T-helper 9 cell (primary cell): ENCODE results near the gene ZRSR2.

Source experiments
- DNase-seq: peaks from one replicate; pipeline ENCODE4 v3.0.0-alpha.2; 2020

Gene ZRSR2

DNA sequence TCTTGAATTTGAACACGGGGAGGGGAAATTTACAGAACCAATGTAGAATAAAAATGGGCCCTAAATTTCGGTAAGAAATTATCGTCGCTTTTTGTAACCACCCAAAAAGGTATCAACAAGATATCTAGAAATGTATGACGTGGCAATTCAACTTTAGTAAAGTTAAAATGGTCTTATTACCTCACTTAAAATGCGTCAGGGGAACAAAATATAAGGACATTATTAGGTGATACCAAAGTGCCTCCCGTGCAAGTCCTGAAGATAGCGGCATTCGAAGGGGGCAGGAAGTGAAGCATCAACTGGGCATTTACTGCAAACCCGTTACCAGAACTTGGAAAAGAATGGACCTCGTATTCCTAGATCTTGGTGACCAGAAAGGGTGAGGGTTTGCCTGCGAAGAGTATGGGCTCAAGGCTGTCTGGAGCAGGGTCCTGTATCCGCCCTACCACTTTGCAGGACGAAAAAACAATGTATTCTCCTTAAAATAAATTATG, 63.3 kb downstream of the ZRSR2 start:
- DNase-seq = no peak

DNA sequence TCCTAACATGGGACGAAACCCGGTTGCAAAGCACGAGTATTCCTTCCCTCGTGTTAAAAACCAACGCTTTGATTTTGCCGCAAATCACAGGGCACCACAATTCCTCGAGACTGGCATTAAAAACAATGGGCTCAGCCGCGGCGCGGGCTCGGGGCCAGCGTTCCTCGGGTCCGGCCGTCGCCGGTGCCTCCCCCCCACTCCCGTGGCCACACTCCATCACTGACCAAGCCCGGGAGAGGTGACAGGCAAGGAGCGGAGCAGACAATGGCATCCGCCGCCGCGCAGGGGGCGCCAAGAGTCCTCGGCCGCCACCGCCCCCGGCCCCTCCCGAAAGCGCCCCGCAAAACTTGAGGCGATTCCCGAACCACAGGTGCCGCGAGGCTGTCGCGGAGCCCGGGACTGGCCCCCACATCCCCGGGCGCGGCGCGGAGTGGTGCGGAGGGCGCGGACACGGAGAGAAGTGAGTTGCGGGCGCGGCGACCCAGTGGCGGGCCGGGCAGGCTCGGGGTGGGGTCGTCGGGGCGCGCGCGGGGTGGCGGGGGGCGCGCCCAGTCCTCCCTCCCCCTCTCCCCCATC, 63.9 kb downstream of the ZRSR2 start:
- peak; percentile 41 for DNase-seq

DNA sequence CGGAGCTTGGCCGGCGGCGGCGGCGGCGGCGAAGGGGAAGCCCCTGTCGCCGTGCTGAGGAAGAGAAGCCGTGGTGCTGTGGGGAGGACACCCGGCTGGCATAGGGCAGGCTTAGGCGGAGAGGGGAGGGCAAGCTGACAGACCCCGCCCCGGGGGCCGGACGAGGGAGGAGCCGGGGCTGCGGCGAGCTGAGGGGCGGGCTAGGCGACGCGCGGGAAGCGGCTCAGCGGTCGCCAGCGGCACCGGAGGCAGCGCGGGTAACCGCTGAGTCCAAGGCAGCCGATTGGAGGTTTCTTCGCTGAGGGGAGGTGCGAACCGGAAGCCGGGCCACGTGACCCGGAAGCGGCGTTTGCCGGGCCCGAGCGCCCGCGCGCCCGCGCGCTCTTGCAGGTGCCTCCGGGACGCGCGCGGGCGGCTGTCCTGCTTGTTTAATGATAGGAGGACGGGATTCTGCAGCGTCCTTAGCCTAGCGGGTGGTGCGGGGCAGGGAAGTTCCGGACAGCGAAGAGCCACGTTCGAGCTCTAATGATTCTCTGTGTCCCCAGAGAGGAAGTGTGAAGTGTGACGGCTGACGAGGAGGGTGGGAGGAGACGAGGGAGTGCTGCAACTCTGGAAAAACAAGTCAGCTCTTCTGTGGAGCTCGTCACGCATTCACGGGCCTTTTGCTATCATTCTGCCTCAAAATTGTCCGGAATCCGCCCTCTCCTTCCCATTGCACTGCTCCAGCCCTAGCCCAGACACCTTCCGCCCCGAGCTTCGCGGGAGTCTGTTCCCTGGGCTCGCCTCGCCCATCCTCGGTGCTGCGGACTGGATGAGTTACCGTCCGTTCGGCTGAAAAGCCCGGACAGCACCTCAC, 64.7 kb downstream of the ZRSR2 start, which contains the start of gene AP1S2:
TSS of gene AP1S2 (minus strand) at position 102 of the 856 bp plus-strand sequence. CDS start 2,289 bp downstream, outside the sequence.
- DNase-seq = peak; percentile 98

DNA sequence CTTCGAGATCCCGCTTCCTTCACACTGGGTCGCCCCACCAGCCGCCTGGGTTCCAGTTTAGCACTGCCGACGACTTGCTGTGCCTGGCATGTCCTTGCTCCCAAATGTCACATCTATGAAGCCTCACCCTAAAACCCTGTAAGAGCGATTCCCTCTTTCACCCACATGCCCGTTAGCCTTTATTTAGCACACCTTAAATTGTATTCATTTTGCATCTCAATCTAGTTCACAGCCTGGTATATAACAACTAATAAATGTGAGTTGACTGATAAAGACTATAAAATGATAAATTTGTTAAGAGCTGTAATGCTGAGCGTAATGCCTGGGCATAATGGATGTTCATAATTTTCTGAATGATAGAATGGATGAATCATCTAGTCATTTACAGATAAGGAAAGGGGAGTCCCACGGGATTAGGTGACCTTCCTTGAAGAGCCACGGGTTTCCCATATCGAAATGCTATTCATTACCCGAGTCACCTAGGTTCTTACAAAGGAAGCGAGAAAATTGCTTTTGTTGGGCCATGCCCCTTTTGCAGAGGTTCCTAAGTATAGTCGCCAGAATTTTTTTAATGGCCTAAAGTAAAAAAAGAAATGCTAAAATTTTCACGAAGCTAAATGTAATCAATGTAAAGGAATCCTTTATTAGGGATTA, 65.4 kb downstream of the ZRSR2 start:
- DNase-seq = no peak

DNA sequence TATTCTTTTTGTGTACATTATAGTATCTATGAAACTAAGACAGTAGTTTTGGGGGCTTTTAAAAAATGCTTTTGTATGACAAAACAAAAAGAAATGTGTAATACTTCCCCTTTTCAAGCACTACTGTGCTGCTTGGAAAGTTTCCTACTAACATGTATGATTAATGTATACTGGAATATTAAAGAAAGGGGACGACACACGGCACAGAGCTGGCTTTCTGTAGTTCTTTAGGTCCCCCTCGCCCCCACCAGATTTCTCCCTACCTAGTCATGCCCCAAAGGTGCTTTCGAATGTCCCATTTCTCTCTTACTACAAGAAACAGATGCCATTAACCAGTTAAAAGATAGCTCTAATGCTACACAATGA, 65.9 kb downstream of the ZRSR2 start:
- DNase-seq = no peak

DNA sequence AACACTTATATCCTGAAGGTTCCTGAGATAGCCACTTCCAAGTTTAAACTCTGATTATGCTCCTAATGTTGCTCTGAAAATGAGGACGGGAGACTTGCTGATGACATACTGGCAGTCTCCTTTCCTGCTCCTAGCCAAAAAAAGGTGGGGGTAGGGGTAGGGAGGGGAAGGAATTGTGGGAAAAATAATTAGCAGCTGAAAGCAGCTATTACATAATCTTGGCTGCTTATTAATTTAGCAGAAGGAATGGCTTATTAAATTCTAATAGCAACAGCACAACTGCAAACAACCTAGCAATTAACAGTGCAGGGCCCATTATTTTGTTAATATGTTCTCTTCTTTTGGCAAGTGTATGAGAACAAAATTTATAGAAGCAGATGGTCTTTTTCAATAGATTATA, 66.4 kb downstream of the ZRSR2 start:
- DNase-seq = no peak

DNA sequence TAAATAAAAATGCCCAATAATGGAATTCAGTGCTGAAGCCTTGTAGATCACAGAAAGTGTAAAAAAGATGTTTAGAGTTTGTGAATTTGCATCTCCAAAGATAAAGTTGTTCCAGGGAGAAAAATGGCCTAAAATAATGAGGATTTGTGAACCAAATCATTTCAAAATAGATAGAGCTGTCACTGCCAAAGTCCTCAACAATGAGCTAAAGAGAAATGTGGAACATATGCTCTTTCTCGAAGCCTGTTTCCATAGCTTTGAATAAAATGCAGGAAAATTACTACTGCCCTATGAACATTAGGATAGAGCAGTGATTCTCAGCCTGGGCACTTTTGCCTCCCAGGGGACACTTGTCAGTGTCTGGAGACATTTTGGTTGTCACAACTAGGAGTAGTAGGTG, 67.8 kb downstream of the ZRSR2 start:
- DNase-seq = no peak

DNA sequence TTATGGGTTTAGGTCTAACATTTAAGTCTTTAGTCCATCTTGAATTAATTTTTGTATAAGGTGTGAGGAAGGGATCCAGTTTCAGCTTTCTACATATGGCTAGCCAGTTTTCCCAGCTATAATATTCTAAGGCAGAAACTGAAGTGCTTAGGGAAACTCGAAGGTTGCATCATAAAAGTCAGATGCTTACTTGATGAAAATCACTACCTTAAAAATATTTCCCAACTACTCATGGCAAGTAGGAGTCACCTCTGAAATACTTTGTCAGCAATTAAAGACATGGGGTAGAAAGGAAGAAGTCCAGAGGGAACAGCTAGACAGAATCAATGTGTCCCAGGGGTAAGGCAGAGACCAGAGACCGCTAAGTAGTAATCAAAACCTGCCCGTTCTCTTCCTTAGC, 70.6 kb downstream of the ZRSR2 start:
- DNase-seq = no peak

DNA sequence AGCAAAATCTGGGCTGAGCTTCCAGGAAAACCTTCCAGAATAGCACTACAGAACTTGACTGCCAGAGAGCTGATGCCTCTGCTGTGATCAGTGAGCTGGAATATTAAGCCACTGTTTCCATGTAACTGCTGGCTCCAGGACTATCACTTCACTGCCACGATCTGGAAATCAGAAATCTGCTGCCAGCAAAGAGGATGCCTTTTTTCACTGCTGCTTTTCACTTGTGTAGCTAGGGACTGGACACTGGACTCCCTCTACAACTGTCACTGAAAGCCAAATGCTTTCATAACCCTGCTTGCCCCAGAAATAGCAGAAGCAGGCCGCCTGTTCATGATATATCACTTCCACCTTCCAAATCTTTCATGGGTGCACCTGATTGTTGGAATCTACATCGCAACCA, 73.7 kb downstream of the ZRSR2 start:
- DNase-seq = no peak

DNA sequence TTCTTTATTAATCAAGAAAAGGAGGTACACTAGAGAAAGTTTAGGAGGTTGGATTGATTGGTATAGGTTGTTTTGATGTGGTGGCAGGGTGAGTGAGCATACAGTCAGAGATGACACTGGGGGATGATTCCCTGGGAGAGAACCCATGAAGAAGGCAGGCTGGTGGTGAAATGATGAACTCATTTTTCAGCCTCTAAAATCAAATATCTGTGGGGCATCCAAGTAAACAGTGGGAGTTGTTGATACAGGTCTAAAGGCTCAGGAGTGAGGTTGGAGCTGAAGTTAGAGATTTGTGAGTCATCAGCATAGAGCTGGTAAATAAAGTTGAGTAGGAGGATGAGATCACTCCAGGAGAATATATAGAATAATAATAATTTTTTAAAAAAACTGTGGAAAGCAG, 74.3 kb downstream of the ZRSR2 start:
- no peak for DNase-seq

DNA sequence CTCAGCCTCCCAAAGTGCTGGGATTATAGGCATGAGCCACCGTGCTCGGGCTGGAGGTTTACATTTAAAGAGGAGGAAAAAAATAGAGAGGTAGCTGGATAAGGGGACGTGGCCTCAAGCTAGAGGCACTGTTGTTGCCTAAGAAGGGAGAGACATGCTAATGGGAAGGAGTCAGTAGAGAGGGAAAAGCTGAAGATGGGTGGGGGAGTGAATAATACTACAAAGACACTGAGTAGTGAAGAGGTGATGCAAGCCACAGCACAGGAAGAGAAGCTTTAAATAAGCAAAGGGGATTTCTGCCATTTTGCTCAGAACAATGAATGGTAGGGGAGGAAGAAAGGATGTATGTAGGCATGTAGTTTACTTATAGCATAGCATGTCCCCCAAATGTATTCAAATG, 75.9 kb downstream of the ZRSR2 start:
- no peak for DNase-seq

DNA sequence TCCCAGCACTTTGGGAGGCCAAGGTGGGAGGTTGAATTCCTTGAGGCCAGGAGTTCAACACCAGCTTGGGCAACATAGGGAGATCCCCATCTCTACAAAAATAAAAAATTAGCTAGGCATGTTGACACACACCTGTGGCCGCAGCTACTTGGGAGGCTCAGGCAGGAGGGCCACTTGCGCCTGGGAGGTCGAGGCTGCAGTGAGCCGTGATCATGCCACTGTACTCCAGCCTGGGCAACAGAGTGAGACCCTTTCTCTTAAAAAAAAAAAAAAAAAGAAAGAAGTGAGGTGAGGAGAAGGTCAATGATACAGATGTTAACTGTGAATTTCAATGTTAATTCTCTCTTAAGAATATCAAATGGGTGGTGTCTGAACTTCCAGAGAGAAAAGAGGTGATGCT, 79.4 kb downstream of the ZRSR2 start:
- DNase-seq = no peak

DNA sequence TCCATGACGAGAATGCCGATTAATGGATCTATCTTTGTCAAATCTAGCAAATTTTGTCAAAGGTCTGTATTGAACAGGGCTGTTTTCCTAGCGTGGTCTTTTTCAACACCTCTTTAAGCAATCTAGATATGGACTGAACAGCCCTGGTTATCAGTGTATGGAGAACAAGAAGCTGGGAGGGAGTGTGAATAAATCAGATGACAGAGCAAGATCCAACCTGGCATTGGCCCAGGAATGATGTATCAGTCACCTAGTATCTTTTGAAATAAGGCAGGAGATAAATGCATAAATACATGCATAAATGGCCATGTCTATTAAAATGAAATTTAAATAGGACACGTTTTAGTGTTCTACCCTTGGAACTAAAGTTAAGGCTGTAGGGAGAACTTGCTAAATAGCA, 80.0 kb downstream of the ZRSR2 start:
- DNase-seq = no peak
